Esophagus squamous epithelium (tissue), 4 donors: ENCODE results near the gene MEX3C.

Source experiments
- CTCF ChIP-seq, 6 experiments: fragments of 450-650 bp in 4 of 6; fragments of 200-600 bp in 2 of 6; sonication (generic) in 2 of 6; IDR thresholded peaks; one replicate each; pipeline ENCODE4 v1.5.1; 2016 to 2019; ENCODE audit warnings: antibody characterized with exemption in 6 of 6, mild to moderate bottlenecking in 4 of 6, moderate library complexity in 4 of 6
- POLR2A ChIP-seq, 4 donors: fragments of 450-650 bp; IDR thresholded peaks; one replicate each; pipeline ENCODE4 v1.6.1; 2017; ENCODE audit warnings: antibody characterized with exemption in 4 of 4, mild to moderate bottlenecking in 4 of 4, moderate library complexity in 3 of 4

GRCh38 chr18:51192026-51192425 lies 5.5 kb downstream of the MEX3C start:
- TF ChIP-seq CTCF (IDR thresholded peaks at IDR 0.05) (no peak), POLR2A (IDR thresholded peaks at IDR 0.05) (no peak)
